ENCODE data around the gene FAM124A. TPM values are rescaled to one million over a fixed set of nuclear protein-coding genes. Genes with fewer than 3 reads are reported as not detected.
A peak's percentile ranks its signal among the peaks of the same experiment; 100 is the strongest.

Gene FAM124A
- total and polyA plus RNA-seq, 2 donors (not counting 1 experiment from before 2014, with no cell fraction given) = 1.7 to 4.8 TPM

DNA sequence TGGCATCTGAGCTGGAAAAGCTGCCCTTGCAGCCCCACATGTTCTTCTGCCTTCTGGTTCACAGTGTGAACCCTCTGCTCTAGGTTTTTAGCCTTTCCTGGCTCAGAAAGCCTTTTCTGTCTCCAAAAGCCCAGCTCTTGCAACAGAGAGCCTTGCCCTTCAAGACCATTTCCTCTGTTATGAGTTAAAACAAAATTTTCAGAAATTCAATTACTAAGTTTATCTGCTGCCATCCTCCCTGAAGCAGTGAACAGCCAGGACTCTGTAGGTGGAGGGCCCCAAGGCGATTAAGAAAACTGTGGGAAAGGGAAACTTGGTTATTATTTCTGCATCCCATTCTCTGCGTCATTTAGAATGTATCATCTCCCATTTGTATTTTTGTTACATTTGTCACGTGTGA lies 18.8 kb downstream of the FAM124A start:
- no peak overlapping the region for H2AFZ ChIP-seq (ENCODE audit: low read length)
- TF ChIP-seq EZH2 (IDR thresholded peaks at IDR 0.05; ENCODE audit: low read length, missing control alignments) = no peak
- TF ChIP-seq, protein P1, sequence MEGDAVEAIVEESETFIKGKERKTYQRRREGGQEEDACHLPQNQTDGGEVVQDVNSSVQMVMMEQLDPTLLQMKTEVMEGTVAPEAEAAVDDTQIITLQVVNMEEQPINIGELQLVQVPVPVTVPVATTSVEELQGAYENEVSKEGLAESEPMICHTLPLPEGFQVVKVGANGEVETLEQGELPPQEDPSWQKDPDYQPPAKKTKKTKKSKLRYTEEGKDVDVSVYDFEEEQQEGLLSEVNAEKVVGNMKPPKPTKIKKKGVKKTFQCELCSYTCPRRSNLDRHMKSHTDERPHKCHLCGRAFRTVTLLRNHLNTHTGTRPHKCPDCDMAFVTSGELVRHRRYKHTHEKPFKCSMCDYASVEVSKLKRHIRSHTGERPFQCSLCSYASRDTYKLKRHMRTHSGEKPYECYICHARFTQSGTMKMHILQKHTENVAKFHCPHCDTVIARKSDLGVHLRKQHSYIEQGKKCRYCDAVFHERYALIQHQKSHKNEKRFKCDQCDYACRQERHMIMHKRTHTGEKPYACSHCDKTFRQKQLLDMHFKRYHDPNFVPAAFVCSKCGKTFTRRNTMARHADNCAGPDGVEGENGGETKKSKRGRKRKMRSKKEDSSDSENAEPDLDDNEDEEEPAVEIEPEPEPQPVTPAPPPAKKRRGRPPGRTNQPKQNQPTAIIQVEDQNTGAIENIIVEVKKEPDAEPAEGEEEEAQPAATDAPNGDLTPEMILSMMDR (conservative IDR thresholded peaks at IDR 0.05 in 1 of 2, IDR thresholded peaks at IDR 0.05 in 1 of 2; ENCODE audit: low read depth in 1 of 2, low read length in 2 of 2) = no peak
- H3K36me3 ChIP-seq (ENCODE audit: control insufficient read depth, insufficient read depth, low read length) = no peaks in the 10 kb centered on the region
- no peak overlapping the region for H3K4me2 ChIP-seq (ENCODE audit: extremely low read depth, insufficient read depth, low read length)
- no peak overlapping the region for H3K4me3 ChIP-seq (replicated peaks in 1 of 4; ENCODE audit: control extremely low read depth in 1 of 4, insufficient read depth in 1 of 4, low read depth in 3 of 4, low read length in 4 of 4)
- no peaks in the 10 kb centered on the region for H3K9me3 ChIP-seq (ENCODE audit: control insufficient read depth, insufficient read depth, low read depth, low read length)
- no peaks in the 10 kb centered on the region for H4K20me1 ChIP-seq (ENCODE audit: control insufficient read depth, extremely low read depth, insufficient read depth, low read length)
- no peak for DNase-seq (ENCODE audit: low read depth in 2 of 2)
- H3K4me1 ChIP-seq (ENCODE audit: control insufficient read depth, extremely low read depth, insufficient read depth, low read length) = no peaks in the 10 kb centered on the region
- H3K79me2 ChIP-seq (ENCODE audit: control insufficient read depth, insufficient read depth, low read length) = no peaks in the 10 kb centered on the region
- H3K27ac ChIP-seq (ENCODE audit: insufficient read depth, low read length) = no peak overlapping the region
- H3K9ac ChIP-seq (ENCODE audit: insufficient read depth, low read length) = no peak overlapping the region
- no peaks in the 10 kb centered on the region for H3K27me3 ChIP-seq (ENCODE audit: control insufficient read depth, insufficient read depth, low read length)

DNA sequence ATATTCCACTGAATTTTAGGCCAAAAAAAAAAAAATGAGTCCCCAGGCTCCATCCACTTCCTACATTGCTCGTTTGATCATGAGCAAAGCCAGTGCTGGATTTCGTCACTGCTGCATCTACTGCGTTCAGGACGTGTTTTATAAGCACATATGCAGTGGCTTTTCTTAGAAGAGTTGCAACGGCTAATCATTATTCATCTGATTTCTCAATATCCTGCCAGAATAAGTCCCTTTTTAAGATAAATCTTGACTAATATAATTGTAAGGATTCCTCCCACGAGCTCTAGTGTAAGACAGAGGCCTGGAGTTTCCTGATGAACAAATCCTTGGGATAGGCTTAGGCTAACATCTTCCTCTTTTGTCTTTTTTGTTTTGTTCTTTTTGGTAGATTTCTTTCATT lies 19.5 kb downstream of the FAM124A start:
- Histone ChIP-seq H3K27me3 (ENCODE audit: control insufficient read depth, insufficient read depth, low read length) (no peaks in the 10 kb centered on the region), H3K36me3 (ENCODE audit: control insufficient read depth, insufficient read depth, low read length) (no peaks in the 10 kb centered on the region), H3K4me3 (replicated peaks in 1 of 4; ENCODE audit: control extremely low read depth in 1 of 4, insufficient read depth in 1 of 4, low read depth in 3 of 4, low read length in 4 of 4) (no peak overlapping the region), H3K9me3 (ENCODE audit: control insufficient read depth, insufficient read depth, low read depth, low read length) (no peaks in the 10 kb centered on the region), H4K20me1 (ENCODE audit: control insufficient read depth, extremely low read depth, insufficient read depth, low read length) (no peaks in the 10 kb centered on the region), H3K4me1 (ENCODE audit: control insufficient read depth, extremely low read depth, insufficient read depth, low read length) (no peaks in the 10 kb centered on the region), H3K4me2 (ENCODE audit: extremely low read depth, insufficient read depth, low read length) (no peak overlapping the region), H3K9ac (ENCODE audit: insufficient read depth, low read length) (no peak overlapping the region), H2AFZ (ENCODE audit: low read length) (no peak overlapping the region), H3K27ac (ENCODE audit: insufficient read depth, low read length) (no peak overlapping the region), H3K79me2 (ENCODE audit: control insufficient read depth, insufficient read depth, low read length) (no peaks in the 10 kb centered on the region)
- DNase-seq (ENCODE audit: low read depth in 2 of 2) = peak in 1 of 2 donors; percentile 83
- TF ChIP-seq, protein P1 (conservative IDR thresholded peaks at IDR 0.05 in 1 of 2, IDR thresholded peaks at IDR 0.05 in 1 of 2; ENCODE audit: low read depth in 1 of 2, low read length in 2 of 2) = no peak
- TF ChIP-seq EZH2 (IDR thresholded peaks at IDR 0.05; ENCODE audit: low read length, missing control alignments) = no peak

DNA sequence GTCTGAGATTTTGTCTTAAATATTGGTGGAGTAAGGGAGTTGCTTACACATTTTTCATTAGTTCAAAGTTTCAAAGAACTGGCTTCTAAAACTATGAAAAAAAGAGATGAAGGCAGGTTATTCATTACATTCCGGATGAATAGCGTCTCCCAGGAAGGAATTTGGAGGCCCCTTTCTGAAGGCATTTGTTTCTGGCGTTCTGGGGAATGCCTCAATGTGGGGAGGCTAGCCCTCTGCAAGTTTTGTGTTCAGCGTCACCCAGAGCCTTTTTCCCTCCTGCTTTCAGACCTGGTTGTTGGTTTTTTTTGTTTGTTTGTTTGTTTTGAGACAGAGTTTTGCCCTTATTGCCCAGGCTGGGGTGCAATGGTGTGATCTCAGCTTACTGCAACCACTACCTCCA lies 21.0 kb downstream of the FAM124A start:
- Histone ChIP-seq H3K4me3 (replicated peaks in 1 of 4; ENCODE audit: control extremely low read depth in 1 of 4, insufficient read depth in 1 of 4, low read depth in 3 of 4, low read length in 4 of 4) (no peak overlapping the region), H3K9me3 (ENCODE audit: control insufficient read depth, insufficient read depth, low read depth, low read length) (no peaks in the 10 kb centered on the region), H3K4me1 (ENCODE audit: control insufficient read depth, extremely low read depth, insufficient read depth, low read length) (no peaks in the 10 kb centered on the region), H3K4me2 (ENCODE audit: extremely low read depth, insufficient read depth, low read length) (no peak overlapping the region), H3K27me3 (ENCODE audit: control insufficient read depth, insufficient read depth, low read length) (no peaks in the 10 kb centered on the region), H4K20me1 (ENCODE audit: control insufficient read depth, extremely low read depth, insufficient read depth, low read length) (no peaks in the 10 kb centered on the region), H2AFZ (ENCODE audit: low read length) (no peak overlapping the region), H3K9ac (ENCODE audit: insufficient read depth, low read length) (no peak overlapping the region), H3K79me2 (ENCODE audit: control insufficient read depth, insufficient read depth, low read length) (no peaks in the 10 kb centered on the region), H3K36me3 (ENCODE audit: control insufficient read depth, insufficient read depth, low read length) (no peaks in the 10 kb centered on the region), H3K27ac (ENCODE audit: insufficient read depth, low read length) (no peak overlapping the region)
- DNase-seq (ENCODE audit: low read depth in 2 of 2) = no peak
- TF ChIP-seq EZH2 (IDR thresholded peaks at IDR 0.05; ENCODE audit: low read length, missing control alignments) = no peak
- TF ChIP-seq, protein P1 (conservative IDR thresholded peaks at IDR 0.05 in 1 of 2, IDR thresholded peaks at IDR 0.05 in 1 of 2; ENCODE audit: low read depth in 1 of 2, low read length in 2 of 2) = no peak

Data from fibroblast of lung (primary cell).